MM.1S (cell line): ENCODE results near the gene ASIC1.

Source experiments
- EZH2 ChIP-seq: fragments of 300-600 bp; sonication (generic); optimal IDR thresholded peaks from 2 replicates; pipeline ENCODE3; 2017; ENCODE audit warnings: low read depth, mild to moderate bottlenecking, antibody characterized with exemption, low read length, mixed read lengths
- EZH2phosphoT487 ChIP-seq: fragments of 300-600 bp; sonication (generic); IDR thresholded peaks from 2 replicates; pipeline ENCODE4 v1.6.1; 2018; ENCODE audit warnings: antibody characterized with exemption, low read length
- TF ChIP-seq, protein P1 (sequence below): fragments of 300-600 bp; sonication (generic); IDR thresholded peaks from 2 replicates; pipeline ENCODE4 v1.5.1; 2016; ENCODE audit warnings: antibody characterized with exemption, low read length, mixed read lengths

DNA sequence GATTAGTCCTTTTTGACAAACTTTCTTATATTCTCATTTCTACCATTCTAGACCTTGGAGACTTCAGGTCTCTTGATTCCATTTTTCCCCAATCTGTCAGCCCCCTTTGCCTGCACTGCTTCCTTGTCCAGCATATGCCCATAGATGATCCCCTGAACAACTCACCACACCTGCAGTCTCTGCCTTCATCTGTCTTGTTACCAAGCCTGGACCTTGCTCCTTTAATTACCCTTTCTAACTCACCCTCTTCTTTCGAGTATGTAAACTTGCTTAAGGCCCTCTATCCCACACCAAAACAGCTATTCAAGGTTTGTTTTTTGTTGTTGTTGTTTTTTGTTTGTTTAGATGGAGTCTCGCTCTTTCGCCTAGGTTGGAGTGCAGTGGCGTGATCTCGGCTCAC, 64.2 kb downstream of the ASIC1 start:
- TF ChIP-seq, protein P1, sequence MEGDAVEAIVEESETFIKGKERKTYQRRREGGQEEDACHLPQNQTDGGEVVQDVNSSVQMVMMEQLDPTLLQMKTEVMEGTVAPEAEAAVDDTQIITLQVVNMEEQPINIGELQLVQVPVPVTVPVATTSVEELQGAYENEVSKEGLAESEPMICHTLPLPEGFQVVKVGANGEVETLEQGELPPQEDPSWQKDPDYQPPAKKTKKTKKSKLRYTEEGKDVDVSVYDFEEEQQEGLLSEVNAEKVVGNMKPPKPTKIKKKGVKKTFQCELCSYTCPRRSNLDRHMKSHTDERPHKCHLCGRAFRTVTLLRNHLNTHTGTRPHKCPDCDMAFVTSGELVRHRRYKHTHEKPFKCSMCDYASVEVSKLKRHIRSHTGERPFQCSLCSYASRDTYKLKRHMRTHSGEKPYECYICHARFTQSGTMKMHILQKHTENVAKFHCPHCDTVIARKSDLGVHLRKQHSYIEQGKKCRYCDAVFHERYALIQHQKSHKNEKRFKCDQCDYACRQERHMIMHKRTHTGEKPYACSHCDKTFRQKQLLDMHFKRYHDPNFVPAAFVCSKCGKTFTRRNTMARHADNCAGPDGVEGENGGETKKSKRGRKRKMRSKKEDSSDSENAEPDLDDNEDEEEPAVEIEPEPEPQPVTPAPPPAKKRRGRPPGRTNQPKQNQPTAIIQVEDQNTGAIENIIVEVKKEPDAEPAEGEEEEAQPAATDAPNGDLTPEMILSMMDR, result no peak
- TF ChIP-seq EZH2 (no peak), EZH2phosphoT487 (no peak)
